ENCODE results near the gene SLC13A4. TPM values are rescaled to one million over a fixed set of nuclear protein-coding genes. Genes with fewer than 3 reads are reported as not detected.

The SLC13A4 gene
- total RNA-seq, 1 donor from 2014 or later = not detected

DNA sequence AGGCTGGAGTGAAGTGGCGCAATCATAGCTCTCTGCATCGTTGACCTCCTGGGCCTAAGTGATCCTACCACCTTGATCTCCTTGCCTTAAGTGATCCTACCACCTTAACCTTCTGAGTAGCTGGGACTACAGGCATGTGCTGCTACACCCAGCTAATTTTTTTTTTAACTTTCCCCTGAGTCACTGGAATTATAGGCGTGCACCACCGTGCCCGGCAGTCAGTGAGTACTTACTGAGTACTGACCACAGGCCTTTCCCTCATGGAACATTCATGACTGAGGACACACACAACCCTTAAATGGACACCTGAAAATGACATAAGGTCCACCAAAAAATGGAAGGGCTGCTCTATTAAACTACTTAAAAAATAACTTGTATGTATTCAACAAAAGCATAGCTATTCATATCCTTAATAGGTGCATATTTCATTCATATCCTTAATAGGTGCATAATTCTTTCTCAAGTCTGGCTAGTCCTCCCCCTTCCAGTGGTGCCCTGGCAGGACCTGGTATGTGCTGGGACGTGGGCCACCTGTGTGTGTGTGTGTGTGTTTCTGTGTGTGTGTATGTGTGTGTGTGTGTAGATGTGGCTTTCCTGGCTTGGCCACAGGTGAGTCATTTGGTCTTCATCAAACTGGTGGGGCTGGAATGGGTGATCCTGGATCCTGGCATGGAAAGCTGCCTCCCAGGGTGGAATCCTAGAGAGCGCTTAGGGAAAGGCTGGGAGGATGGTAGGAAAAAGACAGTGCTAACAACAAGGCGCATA is 17.1 kb upstream of the SLC13A4 start:
- no peak overlapping the region for H3K27ac Mint-ChIP-seq (ENCODE audit: unreplicated experiment)
- no peaks in the 10 kb centered on the region for H3K27me3 Mint-ChIP-seq (ENCODE audit: unreplicated experiment)
- H3K4me3 Mint-ChIP-seq (ENCODE audit: unreplicated experiment) = no peak overlapping the region
- DNase-seq (ENCODE audit: low spot score) = no peak
- no peaks in the 10 kb centered on the region for H3K36me3 Mint-ChIP-seq (ENCODE audit: low read depth, unreplicated experiment)
- peaks cover 6% of the 10 kb centered on the region for H3K4me1 Mint-ChIP-seq (ENCODE audit: unreplicated experiment)
- H3K9me3 Mint-ChIP-seq (ENCODE audit: unreplicated experiment) = no peaks in the 10 kb centered on the region
- TF ChIP-seq CTCF (IDR thresholded peaks at IDR 0.05; ENCODE audit: unreplicated experiment) = no peak

DNA sequence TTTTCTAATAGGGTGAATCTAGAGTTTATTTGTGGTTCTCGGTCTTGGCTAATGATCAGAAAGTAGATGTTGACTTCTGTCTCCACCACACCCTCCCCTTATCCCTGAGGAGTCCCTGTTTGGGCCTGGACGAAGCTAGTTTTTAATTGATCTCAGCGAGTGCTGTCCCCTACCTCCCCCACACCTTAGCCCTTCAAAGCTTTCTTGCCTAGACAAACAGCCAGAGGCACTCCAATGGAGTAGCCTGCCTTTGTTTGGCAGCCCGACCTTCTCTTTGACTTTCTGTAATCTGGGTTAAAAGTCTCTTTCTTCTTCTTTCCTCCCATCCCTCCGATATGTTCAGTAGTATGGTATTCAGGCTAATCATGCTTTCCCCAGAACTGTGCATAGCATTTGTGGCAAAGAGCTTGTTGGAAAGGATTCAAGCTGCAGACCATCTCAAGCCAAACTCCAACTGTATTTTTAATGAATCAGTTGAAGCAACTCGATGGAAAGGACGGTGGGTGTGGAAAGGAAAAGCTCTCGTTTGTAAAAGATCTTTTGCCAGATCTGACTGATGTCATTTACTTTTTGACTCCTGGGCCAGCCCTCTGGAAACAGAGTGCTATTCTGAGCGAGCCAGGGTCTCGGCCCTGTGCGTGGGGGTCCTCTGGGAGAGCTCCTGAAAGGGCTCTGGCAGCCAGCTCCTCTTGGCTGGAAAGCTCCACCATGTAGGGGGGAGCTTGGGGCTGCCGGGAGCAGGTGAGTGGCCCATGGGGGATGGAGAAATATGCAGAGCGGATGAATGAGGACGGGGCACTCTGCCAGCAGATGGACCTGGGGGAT is 16.1 kb upstream of the SLC13A4 start:
- DNase-seq (ENCODE audit: low spot score) = no peak
- Mint-ChIP-seq H3K36me3 (ENCODE audit: low read depth, unreplicated experiment) (no peaks in the 10 kb centered on the region), H3K27ac (ENCODE audit: unreplicated experiment) (no peak overlapping the region), H3K9me3 (ENCODE audit: unreplicated experiment) (no peaks in the 10 kb centered on the region), H3K4me1 (ENCODE audit: unreplicated experiment) (peaks cover 6% of the 10 kb centered on the region), H3K4me3 (ENCODE audit: unreplicated experiment) (no peak overlapping the region), H3K27me3 (ENCODE audit: unreplicated experiment) (no peaks in the 10 kb centered on the region)
- TF ChIP-seq CTCF (IDR thresholded peaks at IDR 0.05; ENCODE audit: unreplicated experiment) = no peak

DNA sequence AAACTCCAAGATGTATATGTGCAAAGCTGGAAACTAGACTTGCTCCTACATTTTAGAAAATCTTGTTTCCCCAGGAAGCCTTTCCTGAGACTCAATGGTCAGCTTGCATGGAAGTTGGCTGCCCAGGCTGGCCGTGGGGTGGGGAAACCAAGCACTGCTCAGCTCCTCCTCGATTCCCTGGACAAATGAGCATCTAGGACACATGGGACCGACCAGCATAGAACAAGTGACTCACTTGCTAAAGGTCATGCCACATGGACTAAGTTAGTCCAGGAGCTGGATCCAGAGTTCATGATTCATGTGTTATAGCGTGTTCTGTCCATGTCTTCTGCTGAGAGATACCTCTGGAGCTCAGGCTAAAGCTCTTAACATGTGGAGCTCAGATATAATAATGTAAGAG is 14.4 kb upstream of the SLC13A4 start:
- no peak for TF ChIP-seq CTCF (IDR thresholded peaks at IDR 0.05; ENCODE audit: unreplicated experiment)
- no peak overlapping the region for H3K27ac Mint-ChIP-seq (ENCODE audit: unreplicated experiment)
- H3K9me3 Mint-ChIP-seq (ENCODE audit: unreplicated experiment) = no peaks in the 10 kb centered on the region
- no peak overlapping the region for H3K4me3 Mint-ChIP-seq (ENCODE audit: unreplicated experiment)
- H3K4me1 Mint-ChIP-seq (ENCODE audit: unreplicated experiment) = peaks cover 2% of the 10 kb centered on the region
- H3K27me3 Mint-ChIP-seq (ENCODE audit: unreplicated experiment) = peaks cover 2% of the 10 kb centered on the region
- H3K36me3 Mint-ChIP-seq (ENCODE audit: low read depth, unreplicated experiment) = no peaks in the 10 kb centered on the region
- DNase-seq (ENCODE audit: low spot score) = no peak

GRCh38 chr7:135741905-135742304 is 13.9 kb upstream of the SLC13A4 start:
- Mint-ChIP-seq H3K27ac (ENCODE audit: unreplicated experiment) (no peak overlapping the region), H3K4me1 (ENCODE audit: unreplicated experiment) (no peaks in the 10 kb centered on the region), H3K36me3 (ENCODE audit: low read depth, unreplicated experiment) (no peaks in the 10 kb centered on the region), H3K9me3 (ENCODE audit: unreplicated experiment) (no peaks in the 10 kb centered on the region), H3K4me3 (ENCODE audit: unreplicated experiment) (no peak overlapping the region), H3K27me3 (ENCODE audit: unreplicated experiment) (peaks cover 2% of the 10 kb centered on the region)
- no peak for DNase-seq (ENCODE audit: low spot score)
- no peak for TF ChIP-seq CTCF (IDR thresholded peaks at IDR 0.05; ENCODE audit: unreplicated experiment)

DNA sequence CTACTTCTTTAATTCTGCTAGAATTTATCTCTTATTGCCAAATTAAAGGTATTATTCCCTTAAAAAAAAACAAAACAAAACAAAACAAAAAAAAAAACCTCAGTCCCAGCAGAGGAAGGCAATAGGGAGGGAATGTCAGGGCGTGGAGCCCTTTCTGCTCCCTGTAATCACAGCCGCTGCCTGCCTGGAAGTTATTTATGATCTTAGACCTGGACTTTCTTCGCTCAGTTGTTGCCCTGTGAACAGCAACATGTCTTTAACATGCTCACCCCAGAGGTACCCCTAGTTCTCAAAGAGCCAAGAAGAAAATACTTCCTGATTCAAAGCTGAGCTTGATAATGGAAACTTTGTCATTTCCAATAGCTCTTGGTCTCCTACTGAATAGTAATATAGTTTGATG is 12.9 kb upstream of the SLC13A4 start:
- Mint-ChIP-seq H3K4me3 (ENCODE audit: unreplicated experiment) (no peak overlapping the region), H3K27me3 (ENCODE audit: unreplicated experiment) (peaks cover 2% of the 10 kb centered on the region), H3K27ac (ENCODE audit: unreplicated experiment) (no peak overlapping the region), H3K9me3 (ENCODE audit: unreplicated experiment) (no peaks in the 10 kb centered on the region), H3K36me3 (ENCODE audit: low read depth, unreplicated experiment) (no peaks in the 10 kb centered on the region), H3K4me1 (ENCODE audit: unreplicated experiment) (no peaks in the 10 kb centered on the region)
- DNase-seq (ENCODE audit: low spot score) = no peak
- no peak for TF ChIP-seq CTCF (IDR thresholded peaks at IDR 0.05; ENCODE audit: unreplicated experiment)
